Mucosa of descending colon (tissue), 3 donors: ENCODE results near the gene CAMKK1. TPM values are rescaled to one million over a fixed set of nuclear protein-coding genes. Genes with fewer than 3 reads are reported as not detected.

Experiments
- ATAC-seq: fragments of 200-7000 bp; cut with Tn5 transposase; one replicate; pipeline ENCODE4 v1.9.1; 2020; ENCODE audit warnings: mild to moderate bottlenecking, moderate library complexity
- DNase-seq, 3 donors: peaks; one replicate each; pipeline ENCODE4 v3.0.0-alpha.2; 2020
- H3K36me3 ChIP-seq: fragments of 200-600 bp; one replicate; pipeline ENCODE4 v1.8.0; 2021; ENCODE audit warnings: low read depth, mild to moderate bottlenecking
- H3K4me1 ChIP-seq: fragments of 200-600 bp; one replicate; pipeline ENCODE4 v1.8.0; 2021; ENCODE audit warnings: low read depth, mild to moderate bottlenecking
- H3K4me3 ChIP-seq: fragments of 200-600 bp; one replicate; pipeline ENCODE4 v1.8.0; 2021; ENCODE audit warnings: mild to moderate bottlenecking
- H3K9me3 ChIP-seq: fragments of 200-600 bp; one replicate; pipeline ENCODE4 v1.8.0; 2021; ENCODE audit warnings: mild to moderate bottlenecking
- CTCF ChIP-seq: fragments of 200-600 bp; IDR thresholded peaks from one replicate; pipeline ENCODE4 v1.8.0; 2022; ENCODE audit warnings: antibody characterized with exemption, mild to moderate bottlenecking
- intact Hi-C, 2 donors: fragments of 100-400 bp; cut with DNase I in 1 of 2; cut with micrococcal nuclease in 1 of 2; formaldehyde crosslinking; loops; one replicate each; pipeline versions ENCODE4 v1.11.0 to v1.11.1; 2022; cut with DNase I, micrococcal nuclease
- total RNA-seq, 3 donors: library from RNA; stranded (reverse); fragmentation: NEBNext Ultra II Directional in 2 of 3; extraction: Animal tissue kit (Norgen Biotek cat#: 25700) in 2 of 3; gene quantifications; one replicate each; pipeline versions ENCODE4 v1.2.1 to v1.2.4, GENCODE V29; 2021 to 2023
- donor health status: DM: no; HTN: no; CAD: no; lungs with moderate emphysema.
- donor health status: DM: no; HTN: no; CAD: no.
- donor health status: DM: no; HTN: yes; CAD: no.

CAMKK1 gene
- total RNA-seq, 3 donors from 2014 or later, result 4.8 to 11.6 (median 6.2) TPM

- no peak for DNase-seq
- Histone ChIP-seq H3K4me3 (no peak overlapping the region), H3K4me1 (no peaks in the 10 kb centered on the region), H3K36me3 (no peaks in the 10 kb centered on the region), H3K9me3 (no peaks in the 10 kb centered on the region)
- ATAC-seq, result no peak
- no peak for TF ChIP-seq CTCF
- intact Hi-C loops, result no loop called here
Observed at GRCh38 chr17:3873862-3874261, 19.0 kb downstream of the CAMKK1 start.

- Histone ChIP-seq H3K36me3 (no peaks in the 10 kb centered on the region), H3K4me1 (no peaks in the 10 kb centered on the region), H3K4me3 (no peak overlapping the region), H3K9me3 (no peaks in the 10 kb centered on the region)
- no peak for TF ChIP-seq CTCF
- intact Hi-C loops, result no loop called here
- peak; percentile 50 to 68 (median 53) for DNase-seq
- peak; percentile 77 for ATAC-seq
Observed at GRCh38 chr17:3870871-3871306, 22.0 kb downstream of the CAMKK1 start.

- TF ChIP-seq CTCF, result no peak
- Histone ChIP-seq H3K36me3 (no peaks in the 10 kb centered on the region), H3K4me3 (no peak overlapping the region), H3K9me3 (no peaks in the 10 kb centered on the region), H3K4me1 (no peaks in the 10 kb centered on the region)
- intact Hi-C loops, result loop anchor here (5.0 to 10.0 kb wide), 2 partner anchors 47 to 140 kb away; partner anchors contain the start of gene P2RX1 (in 2 of the 2)
- DNase-seq (no peak), ATAC-seq (no peak)
Observed at GRCh38 chr17:3867606-3868005, 25.2 kb downstream of the CAMKK1 start.

GRCh38 chr17:3867106-3867505 is 25.7 kb downstream of the CAMKK1 start:
- intact Hi-C loops, result loop anchor here (5.0 to 10.0 kb wide), 2 partner anchors 48 to 140 kb away; partner anchors contain the start of gene P2RX1 (in 2 of the 2)
- H3K36me3 ChIP-seq, result no peaks in the 10 kb centered on the region
- H3K9me3 ChIP-seq, result no peaks in the 10 kb centered on the region
- no peak for TF ChIP-seq CTCF
- no peaks in the 10 kb centered on the region for H3K4me1 ChIP-seq
- DNase-seq, result no peak
- no peak for ATAC-seq
- no peak overlapping the region for H3K4me3 ChIP-seq

- DNase-seq, result no peak
- intact Hi-C loops, result loop anchor here (5.0 to 10.0 kb wide), 2 partner anchors 49 to 141 kb away; partner anchors contain the start of gene P2RX1 (in 2 of the 2)
- Histone ChIP-seq H3K4me3 (no peak overlapping the region), H3K9me3 (no peaks in the 10 kb centered on the region), H3K36me3 (no peaks in the 10 kb centered on the region), H3K4me1 (no peaks in the 10 kb centered on the region)
- TF ChIP-seq CTCF, result no peak
- no peak for ATAC-seq
Observed at GRCh38 chr17:3866276-3866675, 26.6 kb downstream of the CAMKK1 start.

GRCh38 chr17:3865176-3865575 is 27.7 kb downstream of the CAMKK1 start:
- Histone ChIP-seq H3K9me3 (no peaks in the 10 kb centered on the region), H3K4me3 (no peak overlapping the region), H3K4me1 (no peaks in the 10 kb centered on the region), H3K36me3 (no peaks in the 10 kb centered on the region)
- ATAC-seq (peak; percentile 17), DNase-seq (peak in 1 of 3 donors; percentile 55)
- intact Hi-C loops, result loop anchor here (5.0 to 10.0 kb wide), 2 partner anchors 50 to 142 kb away; partner anchors contain the start of gene P2RX1 (in 2 of the 2)
- TF ChIP-seq CTCF, result no peak
